Loucy (cell line): ENCODE measurements around the gene ADAT2.
"Not testable (repeated sequence)": the region's sequence is repeated elsewhere in the genome, so short reads cannot be mapped to it uniquely, and the experiment has no call there.

Source experiments
- H2AFZ ChIP-seq: fragments of 200-600 bp; sonication (generic); 2 replicates; pipeline ENCODE4 v1.6.0; 2016; ENCODE audit warnings: antibody characterized with exemption, mild to moderate bottlenecking, low read length, moderate library complexity
- H3F3A ChIP-seq: fragments of 200-600 bp; 2 replicates; pipeline ENCODE4 v1.6.0; 2016; ENCODE audit warnings: antibody characterized with exemption, low read depth, mild to moderate bottlenecking
- H3K27me3 ChIP-seq: fragments of 200-600 bp; sonication (generic); 2 replicates; pipeline ENCODE4 v1.6.1; 2014; ENCODE audit warnings: low read length, mild to moderate bottlenecking; ENCODE audit not compliant: insufficient read depth, poor library complexity, severe bottlenecking
- H3K36me3 ChIP-seq: fragments of 200-600 bp; sonication (generic); 2 replicates; pipeline ENCODE4 v1.6.1; 2016; ENCODE audit warnings: low read length; ENCODE audit not compliant: insufficient read depth
- H3K4me1 ChIP-seq: fragments of 200-600 bp; sonication (generic); 2 replicates; pipeline ENCODE4 v1.5.1; 2014; ENCODE audit warnings: low read length, mild to moderate bottlenecking; ENCODE audit not compliant: insufficient read depth, poor library complexity, severe bottlenecking
- H3K4me2 ChIP-seq: fragments of 200-600 bp; sonication (generic); 2 replicates; pipeline ENCODE4 v1.6.0; 2014; ENCODE audit warnings: antibody characterized with exemption, low read length, low read depth, mild to moderate bottlenecking; ENCODE audit not compliant: poor library complexity, severe bottlenecking
- H3K4me3 ChIP-seq: fragments of 200-600 bp; sonication (generic); 2 replicates; pipeline ENCODE4 v1.5.1; 2014; ENCODE audit warnings: low read length, mild to moderate bottlenecking, mixed read lengths; ENCODE audit not compliant: poor library complexity, severe bottlenecking
- H3K79me2 ChIP-seq: fragments of 200-600 bp; sonication (generic); 2 replicates; pipeline ENCODE4 v1.6.1; 2014; ENCODE audit warnings: low read length; ENCODE audit not compliant: insufficient read depth
- H3K9ac ChIP-seq: fragments of 200-600 bp; sonication (generic); 2 replicates; pipeline ENCODE4 v1.6.0; 2014; ENCODE audit warnings: mild to moderate bottlenecking, low read depth, low read length, moderate library complexity; ENCODE audit not compliant: poor library complexity, severe bottlenecking
- H3K9me2 ChIP-seq: fragments of 200-600 bp; sonication (generic); replicated peaks from 2 replicates; pipeline ENCODE4 v1.6.1; 2016; ENCODE audit warnings: low read depth, low read length, mixed read lengths
- H3K9me3 ChIP-seq: fragments of 200-600 bp; sonication (generic); 2 replicates; pipeline ENCODE4 v1.6.1; 2014; ENCODE audit warnings: mild to moderate bottlenecking, antibody characterized with exemption, low read length, low read depth; ENCODE audit not compliant: insufficient read depth
- H4K20me1 ChIP-seq: fragments of 200-600 bp; sonication (generic); 2 replicates; pipeline ENCODE4 v1.6.0; 2014; ENCODE audit warnings: antibody characterized with exemption, low read length, mild to moderate bottlenecking; ENCODE audit not compliant: insufficient read depth, poor library complexity, severe bottlenecking
- EZH2phosphoT487 ChIP-seq: fragments of 200-600 bp; IDR thresholded peaks from 2 replicates; pipeline ENCODE4 v1.6.1; 2018; ENCODE audit warnings: antibody characterized with exemption, mild to moderate bottlenecking, moderate library complexity, borderline replicate concordance
- TF ChIP-seq, protein P1 (sequence below): fragments of 200-600 bp; sonication (generic); conservative IDR thresholded peaks from 2 replicates; pipeline ENCODE4 v1.5.1; 2014; ENCODE audit warnings: mild to moderate bottlenecking, antibody characterized with exemption, low read length

ADAT2 gene

DNA sequence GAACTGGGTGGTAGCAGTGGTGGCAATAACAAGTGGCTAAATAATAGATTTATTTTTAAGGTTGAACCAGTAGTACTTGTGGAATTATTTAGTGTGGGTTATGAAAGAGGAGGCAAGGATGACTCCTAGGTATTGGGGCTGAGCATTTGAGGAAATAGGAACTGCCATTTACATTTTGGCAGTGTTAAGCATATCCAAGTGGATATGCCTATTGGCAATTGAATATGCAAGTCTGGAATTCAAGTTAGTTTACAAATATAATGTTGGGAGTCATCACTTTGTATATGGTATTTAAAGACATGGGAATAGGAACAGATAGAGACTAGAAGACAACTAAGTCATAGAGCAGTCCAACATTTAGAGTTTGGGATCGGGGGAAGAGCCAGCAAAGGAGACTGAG, 26.1 kb upstream of the ADAT2 start:
- H3K27me3 ChIP-seq: no peaks in the 10 kb centered on the region
- no peaks in the 10 kb centered on the region for H3F3A ChIP-seq
- H3K9me2 ChIP-seq: no peaks in the 10 kb centered on the region
- H3K4me3 ChIP-seq: no peak overlapping the region
- peaks cover 64% of the 10 kb centered on the region; the same call in 1 of the 2 replicates for H3K36me3 ChIP-seq
- no peak overlapping the region for H3K4me2 ChIP-seq
- H3K79me2 ChIP-seq: no peaks in the 10 kb centered on the region
- no peaks in the 10 kb centered on the region for H4K20me1 ChIP-seq
- no peak for TF ChIP-seq EZH2phosphoT487
- TF ChIP-seq, protein P1, sequence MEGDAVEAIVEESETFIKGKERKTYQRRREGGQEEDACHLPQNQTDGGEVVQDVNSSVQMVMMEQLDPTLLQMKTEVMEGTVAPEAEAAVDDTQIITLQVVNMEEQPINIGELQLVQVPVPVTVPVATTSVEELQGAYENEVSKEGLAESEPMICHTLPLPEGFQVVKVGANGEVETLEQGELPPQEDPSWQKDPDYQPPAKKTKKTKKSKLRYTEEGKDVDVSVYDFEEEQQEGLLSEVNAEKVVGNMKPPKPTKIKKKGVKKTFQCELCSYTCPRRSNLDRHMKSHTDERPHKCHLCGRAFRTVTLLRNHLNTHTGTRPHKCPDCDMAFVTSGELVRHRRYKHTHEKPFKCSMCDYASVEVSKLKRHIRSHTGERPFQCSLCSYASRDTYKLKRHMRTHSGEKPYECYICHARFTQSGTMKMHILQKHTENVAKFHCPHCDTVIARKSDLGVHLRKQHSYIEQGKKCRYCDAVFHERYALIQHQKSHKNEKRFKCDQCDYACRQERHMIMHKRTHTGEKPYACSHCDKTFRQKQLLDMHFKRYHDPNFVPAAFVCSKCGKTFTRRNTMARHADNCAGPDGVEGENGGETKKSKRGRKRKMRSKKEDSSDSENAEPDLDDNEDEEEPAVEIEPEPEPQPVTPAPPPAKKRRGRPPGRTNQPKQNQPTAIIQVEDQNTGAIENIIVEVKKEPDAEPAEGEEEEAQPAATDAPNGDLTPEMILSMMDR: no peak
- no peaks in the 10 kb centered on the region for H3K4me1 ChIP-seq
- H3K9ac ChIP-seq: no peak overlapping the region
- no peak overlapping the region for H2AFZ ChIP-seq
- H3K9me3 ChIP-seq: no peaks in the 10 kb centered on the region

DNA sequence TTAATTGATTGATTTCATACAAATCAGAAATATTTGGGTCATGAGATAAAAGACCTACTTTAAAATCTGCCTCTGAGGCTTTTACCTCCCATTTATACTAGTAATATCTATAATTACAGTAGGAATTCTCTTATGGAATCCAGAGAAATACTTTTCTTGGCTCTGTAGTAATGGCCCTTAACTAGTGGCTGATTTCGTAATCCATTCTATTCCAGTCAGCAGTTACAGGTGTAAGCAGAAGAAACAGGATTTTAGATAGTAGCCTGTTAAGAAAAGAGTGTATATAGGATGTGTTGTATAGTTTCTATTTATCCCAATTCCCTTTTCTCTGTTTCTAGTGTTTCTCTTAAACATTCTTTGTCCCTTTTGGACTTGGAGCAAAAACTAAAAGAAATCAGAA, 21.3 kb upstream of the ADAT2 start:
- no peak overlapping the region for H3K9ac ChIP-seq
- TF ChIP-seq EZH2phosphoT487: no peak
- TF ChIP-seq, protein P1: no peak

DNA sequence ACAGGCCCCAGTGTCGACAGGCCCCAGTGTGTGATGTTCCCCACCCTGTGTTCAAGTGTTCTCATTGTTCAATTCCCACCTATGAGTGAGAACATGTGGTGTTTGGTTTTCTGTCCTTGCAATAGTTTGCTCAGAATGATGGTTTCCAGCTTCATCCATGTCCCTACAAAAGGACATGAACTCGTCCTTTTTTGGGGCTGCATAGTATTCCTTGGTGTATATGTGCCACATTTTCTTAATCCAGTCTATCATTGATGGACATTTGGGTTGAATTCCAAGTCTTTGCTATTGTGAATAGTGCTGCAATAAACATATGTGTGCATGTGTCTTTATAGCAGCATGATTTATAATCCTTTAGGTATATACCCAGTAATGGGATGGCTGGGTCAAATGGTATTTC, 18.3 kb upstream of the ADAT2 start:
- not testable (repeated sequence) for H3K79me2 ChIP-seq, H3F3A ChIP-seq, H2AFZ ChIP-seq, H3K4me1 ChIP-seq, H3K27me3 ChIP-seq, H3K9me3 ChIP-seq, H3K9me2 ChIP-seq, H4K20me1 ChIP-seq, H3K4me3 ChIP-seq, H3K4me2 ChIP-seq, H3K9ac ChIP-seq
- H3K36me3 ChIP-seq: peaks cover 32% of the 10 kb centered on the region; the same call in 1 of the 2 replicates

More for the DNA sequence above, 21.3 kb upstream of the ADAT2 start:
- no peaks in the 10 kb centered on the region for H3K27me3 ChIP-seq
- H2AFZ ChIP-seq: no peak overlapping the region
- no peaks in the 10 kb centered on the region for H3K9me3 ChIP-seq
- no peak overlapping the region for H3K4me2 ChIP-seq
- H3K9me2 ChIP-seq: no peaks in the 10 kb centered on the region
- no peak overlapping the region for H3K4me3 ChIP-seq
- no peaks in the 10 kb centered on the region for H4K20me1 ChIP-seq
- H3K4me1 ChIP-seq: no peaks in the 10 kb centered on the region
- H3F3A ChIP-seq: no peaks in the 10 kb centered on the region
- H3K79me2 ChIP-seq: no peaks in the 10 kb centered on the region
- peaks cover 43% of the 10 kb centered on the region; the same call in 1 of the 2 replicates for H3K36me3 ChIP-seq

DNA sequence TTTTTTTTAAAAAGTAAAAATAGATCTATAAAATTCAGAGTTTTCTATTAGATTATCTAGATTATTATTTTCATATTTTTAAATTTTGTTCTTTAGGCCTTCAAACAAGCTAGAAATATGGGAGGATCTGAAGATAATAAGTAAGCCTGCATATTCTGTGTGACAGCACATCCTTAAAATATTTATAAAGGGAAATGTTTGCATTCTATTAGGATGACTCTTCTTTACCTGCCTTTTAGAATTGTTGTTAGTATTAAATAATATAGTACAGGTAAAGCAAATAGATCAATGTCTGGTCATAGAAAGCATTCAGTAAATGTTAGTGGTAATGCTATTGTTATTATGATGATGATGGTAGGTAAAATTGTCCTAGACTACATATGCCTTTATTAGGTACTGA, 17.5 kb upstream of the ADAT2 start:
- Histone ChIP-seq H4K20me1 (no peaks in the 10 kb centered on the region), H3K4me1 (no peaks in the 10 kb centered on the region), H3K4me3 (no peak overlapping the region), H3K9me3 (no peaks in the 10 kb centered on the region), H3K9me2 (no peaks in the 10 kb centered on the region), H3K79me2 (peaks cover 3% of the 10 kb centered on the region; the same call in 1 of the 2 replicates), H3K4me2 (no peak overlapping the region), H2AFZ (no peak overlapping the region), H3K27me3 (no peaks in the 10 kb centered on the region), H3F3A (no peaks in the 10 kb centered on the region), H3K36me3 (peaks cover 31% of the 10 kb centered on the region; the same call in 1 of the 2 replicates), H3K9ac (no peak overlapping the region)
- TF ChIP-seq, protein P1: no peak
- TF ChIP-seq EZH2phosphoT487: no peak
